IMR-90 (cell line): Measurements from ENCODE around the gene FAM168A. TPM values are rescaled to one million over a fixed set of nuclear protein-coding genes. Genes with fewer than 3 reads are reported as not detected.

Experiments
- ATAC-seq: fragments of 200-7000 bp; cut with Tn5 transposase; 2 replicates; pipeline ENCODE4 v1.9.1; 2020; ENCODE audit warnings: low read depth, mild to moderate bottlenecking, moderate library complexity
- BruUV-seq: library from RNA; stranded (reverse); fragments of 400-500 nt; replicated peaks from 2 replicates; lab custom pipeline; 2021; lab: Mats Ljungman, UMichigan
- CTCF ChIA-PET: fragments of 300-600 bp; formaldehyde crosslinking; extraction: SDS; loops from one replicate; lab custom pipeline; 2021; ENCODE audit warnings: antibody characterized with exemption; lab: Yijun Ruan, JAX
- POLR2A ChIA-PET: fragments of 300-600 bp; sonication (Branson Sonifier 250); formaldehyde crosslinking; loops from one replicate; lab custom pipeline; 2022; ENCODE audit warnings: antibody characterized with exemption; ENCODE audit not compliant: unreplicated experiment; lab: Charles Lee
- DNase-seq: peaks from one replicate; pipeline ENCODE4 v3.0.0; 2013
- H2AFZ ChIP-seq: replicated peaks from 2 replicates; pipeline ENCODE3; 2013; ENCODE audit warnings: low read length, mild to moderate bottlenecking; ENCODE audit not compliant: poor library complexity
- H2AK5ac ChIP-seq: 2 replicates; pipeline ENCODE4 v1.6.1; 2013; ENCODE audit warnings: low read depth, low read length, inconsistent platforms
- H2AK9ac ChIP-seq: replicated peaks from 2 replicates; pipeline ENCODE3; 2013; ENCODE audit warnings: mild to moderate bottlenecking, low read depth, low read length, moderate library complexity; ENCODE audit not compliant: poor library complexity
- H2BK120ac ChIP-seq: 2 replicates; pipeline ENCODE4 v1.6.1; 2013; ENCODE audit warnings: low read depth, low read length, inconsistent platforms
- H2BK15ac ChIP-seq: 3 replicates; pipeline ENCODE4 v1.6.1; 2013; ENCODE audit warnings: low read depth, low read length, inconsistent platforms
- H2BK20ac ChIP-seq: 2 replicates; pipeline ENCODE4 v1.6.1; 2013; ENCODE audit warnings: low read depth, mild to moderate bottlenecking, inconsistent platforms, low read length, moderate library complexity
- H2BK5ac ChIP-seq: 2 replicates; pipeline ENCODE4 v1.6.1; 2013; ENCODE audit warnings: mild to moderate bottlenecking, low read depth, low read length, inconsistent platforms; ENCODE audit not compliant: poor library complexity, severe bottlenecking
- H3K14ac ChIP-seq: replicated peaks from 2 replicates; pipeline ENCODE4 v1.6.1; 2013; ENCODE audit warnings: low read depth, low read length, inconsistent platforms
- H3K18ac ChIP-seq: 2 replicates; pipeline ENCODE4 v1.6.1; 2013; ENCODE audit warnings: low read depth, low read length, control low read depth
- H3K23ac ChIP-seq: 2 replicates; pipeline ENCODE4 v1.6.1; 2013; ENCODE audit warnings: low read depth, low read length, inconsistent platforms
- H3K27ac ChIP-seq: 2 replicates; pipeline ENCODE4 v1.5.1; 2013; ENCODE audit warnings: mild to moderate bottlenecking, control low read depth, low read length; ENCODE audit not compliant: insufficient read depth
- H3K27me3 ChIP-seq: 2 replicates; pipeline ENCODE4 v1.6.1; 2013; ENCODE audit warnings: low read length; ENCODE audit not compliant: control insufficient read depth, insufficient read depth
- H3K36me3 ChIP-seq: 2 replicates; pipeline ENCODE4 v1.6.1; 2013; ENCODE audit warnings: low read length, mixed read lengths; ENCODE audit not compliant: control insufficient read depth, insufficient read depth
- H3K4ac ChIP-seq: 2 replicates; pipeline ENCODE4 v1.6.1; 2013; ENCODE audit warnings: low read depth, low read length, inconsistent platforms
- H3K4me1 ChIP-seq: 2 replicates; pipeline ENCODE4 v1.6.1; 2013; ENCODE audit warnings: low read length, mixed read lengths; ENCODE audit not compliant: control insufficient read depth, insufficient read depth
- H3K4me2 ChIP-seq: 2 replicates; pipeline ENCODE4 v1.6.1; 2013; ENCODE audit warnings: low read depth, mild to moderate bottlenecking, control low read depth, low read length, moderate library complexity
- H3K4me3 ChIP-seq: 2 replicates; pipeline ENCODE4 v1.5.1; 2013; ENCODE audit warnings: low read depth, mild to moderate bottlenecking, control low read depth, low read length, moderate library complexity; ENCODE audit not compliant: insufficient read depth
- H3K56ac ChIP-seq: 2 replicates; pipeline ENCODE4 v1.6.1; 2013; ENCODE audit warnings: low read length, inconsistent platforms; ENCODE audit not compliant: insufficient read depth; ENCODE audit errors: extremely low read depth
- H3K79me1 ChIP-seq, 2 experiments: 2 replicates each; pipeline ENCODE4 v1.6.1; 2013; ENCODE audit warnings: low read length in 2 of 2, inconsistent platforms in 1 of 2, low read depth in 1 of 2
- H3K9ac ChIP-seq: 2 replicates; pipeline ENCODE4 v1.6.1; 2013; ENCODE audit warnings: low read depth, low read length, control low read depth
- H3K9me1 ChIP-seq: 2 replicates; pipeline ENCODE4 v1.6.1; 2013; ENCODE audit warnings: low read length, inconsistent platforms; ENCODE audit not compliant: insufficient read depth
- H3K9me3 ChIP-seq: 2 replicates; pipeline ENCODE4 v1.6.1; 2013; ENCODE audit warnings: low read length; ENCODE audit not compliant: control insufficient read depth, insufficient read depth
- H4K20me1 ChIP-seq: 2 replicates; pipeline ENCODE4 v1.6.1; 2013; ENCODE audit warnings: low read length, inconsistent platforms; ENCODE audit not compliant: insufficient read depth
- H4K5ac ChIP-seq: 2 replicates; pipeline ENCODE4 v1.6.1; 2013; ENCODE audit warnings: mild to moderate bottlenecking, low read depth, low read length, control low read depth
- H4K8ac ChIP-seq, 2 experiments: 2 replicates each; pipeline ENCODE4 v1.6.1; 2013; ENCODE audit warnings: low read depth in 2 of 2, low read length in 2 of 2, control low read depth in 1 of 2, inconsistent platforms in 1 of 2
- H4K91ac ChIP-seq: 2 replicates; pipeline ENCODE4 v1.6.1; 2013; ENCODE audit warnings: low read depth, low read length, inconsistent platforms; ENCODE audit not compliant: insufficient read depth
- BHLHE40 ChIP-seq: fragments of 150-350 bp; IDR thresholded peaks from 2 replicates; pipeline ENCODE4 v1.6.1; 2016; ENCODE audit warnings: mild to moderate bottlenecking, low read depth, low read length
- CEBPB ChIP-seq: IDR thresholded peaks from 2 replicates; pipeline ENCODE4 v1.6.1; 2012; ENCODE audit warnings: low read depth, low read length, improper control_type of control experiment
- CHD1 ChIP-seq: IDR thresholded peaks from 2 replicates; pipeline ENCODE4 v1.6.1; 2012; ENCODE audit warnings: low read depth, low read length, improper control_type of control experiment
- CTCF ChIP-seq: conservative IDR thresholded peaks from 2 replicates; pipeline ENCODE4 v1.5.1; 2012; ENCODE audit warnings: mild to moderate bottlenecking, low read depth, low read length, improper control_type of control experiment
- FOS ChIP-seq: fragments of 150-350 bp; IDR thresholded peaks from 2 replicates; pipeline ENCODE4 v1.6.1; 2016; ENCODE audit warnings: low read depth, low read length
- MAFK ChIP-seq: IDR thresholded peaks from 2 replicates; pipeline ENCODE4 v1.6.1; 2012; ENCODE audit warnings: low read depth, low read length, improper control_type of control experiment
- MAZ ChIP-seq: IDR thresholded peaks from 2 replicates; pipeline ENCODE4 v1.6.1; 2012; ENCODE audit warnings: low read depth, mild to moderate bottlenecking, low read length, improper control_type of control experiment, moderate library complexity, borderline replicate concordance
- MXI1 ChIP-seq: IDR thresholded peaks from 2 replicates; pipeline ENCODE4 v1.6.1; 2012; ENCODE audit warnings: low read depth, mild to moderate bottlenecking, low read length, moderate library complexity, borderline replicate concordance
- NFE2L2 ChIP-seq: fragments of 150-350 bp; IDR thresholded peaks from 2 replicates; pipeline ENCODE4 v1.6.1; 2016; ENCODE audit warnings: low read depth, mild to moderate bottlenecking, low read length
- POLR2A ChIP-seq: IDR thresholded peaks from 2 replicates; pipeline ENCODE4 v1.6.1; 2012; ENCODE audit warnings: mild to moderate bottlenecking, low read depth, low read length
- RAD21 ChIP-seq: IDR thresholded peaks from 2 replicates; pipeline ENCODE4 v1.6.1; 2012; ENCODE audit warnings: low read length, improper control_type of control experiment
- RCOR1 ChIP-seq: IDR thresholded peaks from 2 replicates; pipeline ENCODE4 v1.6.1; 2012; ENCODE audit warnings: mild to moderate bottlenecking, low read length, improper control_type of control experiment; ENCODE audit not compliant: insufficient replicate concordance
- RFX5 ChIP-seq: IDR thresholded peaks from 2 replicates; pipeline ENCODE4 v1.8.0; 2012; ENCODE audit warnings: low read depth, mild to moderate bottlenecking, low read length, moderate library complexity
- SMC3 ChIP-seq: fragments of 150-350 bp; IDR thresholded peaks from 2 replicates; pipeline ENCODE4 v1.6.1; 2016; ENCODE audit warnings: low read depth, mild to moderate bottlenecking, antibody characterized with exemption, low read length, moderate library complexity
- USF2 ChIP-seq: fragments of 150-350 bp; IDR thresholded peaks from 2 replicates; pipeline ENCODE4 v1.6.1; 2017; ENCODE audit warnings: mild to moderate bottlenecking, antibody characterized with exemption, low read length, low read depth
- WGBS, 2 experiments: methylation state at CpG; one replicate each; pipeline versions ENCODE4 v1.1.5 to v1.1.7; 2013; ENCODE audit warnings: missing lambda C conversion rate in 2 of 2; ENCODE audit not compliant: insufficient read length in 1 of 2; ENCODE audit errors: extremely low coverage in 2 of 2; 5-methylcytosine and 5-hydroxymethylcytosine counted together
- dilution Hi-C: fragments of 300-500 bp; cut with HindIII; formaldehyde crosslinking; loops from one replicate; pipeline ENCODE4 v1.14.3; 2018; ENCODE audit warnings: low sequenced_read_pairs; ENCODE audit not compliant: unreplicated experiment
- in situ Hi-C: fragments of 300-500 bp; cut with MboI; formaldehyde crosslinking; loops from 3 replicates; pipeline ENCODE4 v1.14.3; 2019; ENCODE audit warnings: low sequenced_read_pairs, inconsistent platforms, mixed read lengths
- intact Hi-C: fragments of 100-400 bp; cut with micrococcal nuclease; formaldehyde crosslinking; loops from 2 replicates; pipeline ENCODE4 v1.10.0; 2022
- polyA plus RNA-seq, 3 experiments: library from polyadenylated mRNA; depleted of rRNA; stranded (reverse); fragments of >200 nt; gene quantifications; 2 replicates each; pipeline ENCODE4 v1.2.3, GENCODE V29; 2012; ENCODE audit warnings: low replicate concordance in 1 of 3
- total RNA-seq: library from RNA; depleted of rRNA; stranded (reverse); fragments of >200 nt; gene quantifications from 2 replicates; pipeline ENCODE4 v1.2.3, GENCODE V29; 2012
- TF ChIP-seq, protein P1 (sequence below): fragments of 150-350 bp; IDR thresholded peaks from 2 replicates; pipeline ENCODE4 v1.6.1; 2016; ENCODE audit warnings: low read depth, mild to moderate bottlenecking, low read length, moderate library complexity, borderline replicate concordance

FAM168A gene
- total and polyA plus RNA-seq, 2 of the 4 experiments (the other 2 are of a cell fraction), result 13.1 to 22.8 TPM

- Histone ChIP-seq H3K79me1 (peaks cover 16 to 31% of the 10 kb centered on the region in 2 experiments), H2AFZ (no peak overlapping the region), H2AK9ac (no peak overlapping the region), H3K18ac (no peak overlapping the region), H3K4me2 (no peak overlapping the region), H2BK5ac (no peak overlapping the region), H2BK20ac (no peak overlapping the region), H3K4me1 (peaks cover 2% of the 10 kb centered on the region; the same call in 1 of the 2 replicates), H3K27me3 (no peaks in the 10 kb centered on the region), H3K23ac (no peak overlapping the region), H2AK5ac (no peak overlapping the region), H3K36me3 (no peaks in the 10 kb centered on the region), H4K20me1 (peaks cover 6% of the 10 kb centered on the region; the same call in 1 of the 2 replicates), H3K4me3 (no peak overlapping the region), H4K5ac (no peak overlapping the region), H2BK15ac (no peak overlapping the region), H3K4ac (no peak overlapping the region), H2BK120ac (no peak overlapping the region), H3K9me1 (0 out of 2 replicates have a peak, but pooled peaks cover 3% of the 10 kb centered on the region), H3K9ac (no peak overlapping the region), H3K9me3 (no peaks in the 10 kb centered on the region), H3K14ac (no peak overlapping the region), H4K8ac (no peak overlapping the region), H4K91ac (no peak overlapping the region), H3K56ac (no peak overlapping the region), H3K27ac (no peak overlapping the region)
- ATAC-seq, result no peak
- intact Hi-C loops (no loop called here), in situ Hi-C loops (no loop called here), dilution Hi-C loops (no loop called here)
- TF ChIP-seq NFE2L2 (no peak), USF2 (no peak), CTCF (no peak), CHD1 (no peak), CEBPB (no peak), MAFK (no peak), RAD21 (no peak), SMC3 (no peak), RCOR1 (no peak), MXI1 (no peak), RFX5 (no peak), MAZ (no peak), FOS (no peak), POLR2A (no peak), BHLHE40 (no peak)
- TF ChIP-seq, protein P1, sequence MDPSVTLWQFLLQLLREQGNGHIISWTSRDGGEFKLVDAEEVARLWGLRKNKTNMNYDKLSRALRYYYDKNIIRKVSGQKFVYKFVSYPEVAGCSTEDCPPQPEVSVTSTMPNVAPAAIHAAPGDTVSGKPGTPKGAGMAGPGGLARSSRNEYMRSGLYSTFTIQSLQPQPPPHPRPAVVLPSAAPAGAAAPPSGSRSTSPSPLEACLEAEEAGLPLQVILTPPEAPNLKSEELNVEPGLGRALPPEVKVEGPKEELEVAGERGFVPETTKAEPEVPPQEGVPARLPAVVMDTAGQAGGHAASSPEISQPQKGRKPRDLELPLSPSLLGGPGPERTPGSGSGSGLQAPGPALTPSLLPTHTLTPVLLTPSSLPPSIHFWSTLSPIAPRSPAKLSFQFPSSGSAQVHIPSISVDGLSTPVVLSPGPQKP, result no peak
- no TSS peak for BruUV-seq
- ChIA-PET CTCF (no interaction called here), POLR2A (no interaction called here)
- no peak for DNase-seq
- WGBS, 2 experiments, result 100% methylated on average over 1 of the region's 4 CpGs; no CpG with 5 or more reads in 1 of the 2 experiments
Observed at GRCh38 chr11:73549376-73549775, 48.5 kb downstream of the FAM168A start.
